ENCODE results near the gene CYP3A5. TPM values are rescaled to one million over a fixed set of nuclear protein-coding genes. Genes with fewer than 3 reads are reported as not detected.
A peak's percentile ranks its signal among the peaks of the same experiment; 100 is the strongest.

Gene CYP3A5
- total and polyA plus RNA-seq, 9 of the 15 experiments (the other 6 are each of a cell fraction or from before 2014, with no cell fraction given), result 0.73 to 2.8 (median 1.5) TPM

- Histone ChIP-seq H3K4me2 (ENCODE audit: insufficient read depth, low read length) (no peak overlapping the region), H3K9me3 (replicated peaks; ENCODE audit: control insufficient read depth, insufficient read depth, low read depth, low read length) (no peaks in the 10 kb centered on the region), H3K4me1 (replicated peaks in 1 of 2; ENCODE audit: control insufficient read depth in 2 of 2, insufficient read depth in 2 of 2, low read length in 2 of 2) (peaks cover 0 to 8% of the 10 kb centered on the region in 2 experiments; a peak in 4 of 5 replicates), H2AFZ (ENCODE audit: low read depth, low read length) (no peak overlapping the region), H3K79me2 (ENCODE audit: control insufficient read depth, insufficient read depth, low read length) (no peaks in the 10 kb centered on the region), H3K9ac (ENCODE audit: insufficient read depth in 1 of 2, low read depth in 2 of 2, low read length in 2 of 2) (no peak overlapping the region), H4K20me1 (replicated peaks; ENCODE audit: control insufficient read depth, insufficient read depth, low read length) (peaks cover 6% of the 10 kb centered on the region; the same call in 1 of the 2 replicates), H3K27me3 (ENCODE audit: control insufficient read depth in 2 of 2, insufficient read depth in 2 of 2, low read length in 2 of 2) (no peaks in the 10 kb centered on the region), H3K9me1 (ENCODE audit: control insufficient read depth, insufficient read depth, low read length) (no peaks in the 10 kb centered on the region), H3K27ac (ENCODE audit: extremely low read depth, low read depth, low read length) (no peak overlapping the region), H3K36me3 (ENCODE audit: control insufficient read depth, insufficient read depth, low read length) (peaks cover 95% of the 10 kb centered on the region), H3K4me3 (no peak overlapping the region)
- ChIA-PET CTCF (ENCODE audit: low intra/inter-chr PET ratio) (no interaction called here), POLR2A (interaction anchor here (0.6 kb wide), 1 partner anchor 266 kb away, joined by 4 read pairs; no protein-coding TSS in a partner anchor)
- no peak for ATAC-seq
- in situ Hi-C loops (cut with MboI) (no loop called here), intact Hi-C loops (cut with micrococcal nuclease) (no loop called here)
- WGBS (ENCODE audit: insufficient coverage, low coverage, missing lambda C conversion rate), result 97% methylated on average over 11 of the region's 11 CpGs
- BruUV-seq (replicated peaks), result no TSS peak
- no peak for DNase-seq (ENCODE audit: extremely low read depth in 1 of 4, low spot score in 3 of 4)
- no peak for FAIRE-seq
- TF ChIP-seq NCOA2 (IDR thresholded peaks at IDR 0.05; ENCODE audit: partially characterized antibody in 2 of 2) (peak in 1 of 2 experiments; percentile 39), ZNF766 (CRISPR knock-in tag; conservative IDR thresholded peaks at IDR 0.05) (no peak), HDAC2 (IDR thresholded peaks at IDR 0.05) (no peak), SMARCC2 (IDR thresholded peaks at IDR 0.05; ENCODE audit: low read depth) (no peak), SMARCE1 (IDR thresholded peaks at IDR 0.05) (no peak), SREBF1 (IDR thresholded peaks at IDR 0.05; ENCODE audit: borderline replicate concordance, low read depth, low read length) (no peak), SLC30A9 (CRISPR knock-in tag; IDR thresholded peaks at IDR 0.05) (peak; percentile 57; the same call in 1 of the 2 replicates), KDM1A (IDR thresholded peaks at IDR 0.05) (peak in 1 of 2 experiments; percentile 35; a peak in 1 of 4 replicates), PHTF2 (CRISPR knock-in tag; IDR thresholded peaks at IDR 0.05) (0 out of 2 replicates have a peak, but pooled peaks have one; percentile 26), TCF15 (CRISPR knock-in tag; IDR thresholded peaks at IDR 0.05) (0 out of 2 replicates have a peak, but pooled peaks have one; percentile 42), ZNF518B (CRISPR knock-in tag; IDR thresholded peaks at IDR 0.05) (no peak), DIDO1 (tag; IDR thresholded peaks at IDR 0.05; ENCODE audit: low read depth) (no peak), ETV5 (CRISPR knock-in tag; IDR thresholded peaks at IDR 0.05; ENCODE audit: low read depth) (no peak), ZNF707 (CRISPR knock-in tag; conservative IDR thresholded peaks at IDR 0.05) (peak; percentile 67), ZNF277 (CRISPR knock-in tag; IDR thresholded peaks at IDR 0.05; ENCODE audit: borderline replicate concordance) (peak; percentile 94), ZNF408 (CRISPR knock-in tag; IDR thresholded peaks at IDR 0.05; ENCODE audit: low read depth) (peak; percentile 75; the same call in 1 of the 2 replicates), USF2 (CRISPR knock-in tag; IDR thresholded peaks at IDR 0.05) (no peak)
Observed at GRCh38 chr7:99627513-99627912, 52.3 kb downstream of the CYP3A5 start.

All from K562 (cell line).